SU-DHL-6 (cell line): ENCODE data around the gene PREX1.

Source experiments
- EZH2phosphoT487 ChIP-seq: fragments of 200-600 bp; sonication (generic), shearing (Covaris generic); conservative IDR thresholded peaks from 2 replicates; pipeline ENCODE4 v1.6.1; 2018; ENCODE audit warnings: mild to moderate bottlenecking, antibody characterized with exemption, low read length, moderate library complexity, mixed read lengths
- TF ChIP-seq, protein P1 (sequence below): fragments of 200-600 bp; sonication (generic); IDR thresholded peaks from one replicate; pipeline ENCODE4 v1.5.1; 2017; ENCODE audit warnings: antibody characterized with exemption, mild to moderate bottlenecking, low read length, moderate library complexity; ENCODE audit not compliant: insufficient read depth, poor library complexity, severe bottlenecking

DNA sequence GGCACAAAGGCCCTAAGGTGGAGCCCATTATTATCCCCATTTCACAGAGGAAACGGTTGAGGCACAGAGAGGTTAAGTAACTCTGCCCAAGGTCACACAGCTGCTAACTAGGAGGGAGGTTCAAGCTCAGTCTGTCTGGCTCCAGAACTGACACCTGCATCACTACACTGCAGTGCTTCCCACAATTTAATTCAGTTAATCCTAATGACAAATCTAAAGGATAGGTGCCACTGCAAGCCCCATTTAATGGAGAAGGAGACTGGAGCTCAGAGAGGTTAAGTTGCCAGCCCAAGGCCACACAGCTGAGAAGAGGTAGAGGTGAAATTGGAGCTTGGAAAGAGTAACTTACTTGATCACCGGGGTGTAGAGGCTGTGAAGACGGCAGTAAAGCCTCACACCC lies 148.8 kb downstream of the PREX1 start:
- TF ChIP-seq, protein P1, sequence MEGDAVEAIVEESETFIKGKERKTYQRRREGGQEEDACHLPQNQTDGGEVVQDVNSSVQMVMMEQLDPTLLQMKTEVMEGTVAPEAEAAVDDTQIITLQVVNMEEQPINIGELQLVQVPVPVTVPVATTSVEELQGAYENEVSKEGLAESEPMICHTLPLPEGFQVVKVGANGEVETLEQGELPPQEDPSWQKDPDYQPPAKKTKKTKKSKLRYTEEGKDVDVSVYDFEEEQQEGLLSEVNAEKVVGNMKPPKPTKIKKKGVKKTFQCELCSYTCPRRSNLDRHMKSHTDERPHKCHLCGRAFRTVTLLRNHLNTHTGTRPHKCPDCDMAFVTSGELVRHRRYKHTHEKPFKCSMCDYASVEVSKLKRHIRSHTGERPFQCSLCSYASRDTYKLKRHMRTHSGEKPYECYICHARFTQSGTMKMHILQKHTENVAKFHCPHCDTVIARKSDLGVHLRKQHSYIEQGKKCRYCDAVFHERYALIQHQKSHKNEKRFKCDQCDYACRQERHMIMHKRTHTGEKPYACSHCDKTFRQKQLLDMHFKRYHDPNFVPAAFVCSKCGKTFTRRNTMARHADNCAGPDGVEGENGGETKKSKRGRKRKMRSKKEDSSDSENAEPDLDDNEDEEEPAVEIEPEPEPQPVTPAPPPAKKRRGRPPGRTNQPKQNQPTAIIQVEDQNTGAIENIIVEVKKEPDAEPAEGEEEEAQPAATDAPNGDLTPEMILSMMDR, result no peak
- no peak for TF ChIP-seq EZH2phosphoT487
